Activated CD4-positive, alpha-beta T cell treated with anti-CD3 and anti-CD28 coated beads, Interleukin-2, amount 50 U/mL, for 24 hours (primary cell): ENCODE measurements around the gene SEC16B.

Source experiments
- DNase-seq, 2 donors: peaks; one replicate each; pipeline ENCODE4 v3.0.0-alpha.2; 2020; ENCODE audit warnings: low read depth in 1 of 2, low spot score in 1 of 2

The SEC16B gene

GRCh38 chr1:177977141-177977540 is 7.3 kb upstream of the SEC16B start:
- DNase-seq, result no peak

GRCh38 chr1:177976596-177976995 is 6.7 kb upstream of the SEC16B start:
- DNase-seq, result no peak

DNA sequence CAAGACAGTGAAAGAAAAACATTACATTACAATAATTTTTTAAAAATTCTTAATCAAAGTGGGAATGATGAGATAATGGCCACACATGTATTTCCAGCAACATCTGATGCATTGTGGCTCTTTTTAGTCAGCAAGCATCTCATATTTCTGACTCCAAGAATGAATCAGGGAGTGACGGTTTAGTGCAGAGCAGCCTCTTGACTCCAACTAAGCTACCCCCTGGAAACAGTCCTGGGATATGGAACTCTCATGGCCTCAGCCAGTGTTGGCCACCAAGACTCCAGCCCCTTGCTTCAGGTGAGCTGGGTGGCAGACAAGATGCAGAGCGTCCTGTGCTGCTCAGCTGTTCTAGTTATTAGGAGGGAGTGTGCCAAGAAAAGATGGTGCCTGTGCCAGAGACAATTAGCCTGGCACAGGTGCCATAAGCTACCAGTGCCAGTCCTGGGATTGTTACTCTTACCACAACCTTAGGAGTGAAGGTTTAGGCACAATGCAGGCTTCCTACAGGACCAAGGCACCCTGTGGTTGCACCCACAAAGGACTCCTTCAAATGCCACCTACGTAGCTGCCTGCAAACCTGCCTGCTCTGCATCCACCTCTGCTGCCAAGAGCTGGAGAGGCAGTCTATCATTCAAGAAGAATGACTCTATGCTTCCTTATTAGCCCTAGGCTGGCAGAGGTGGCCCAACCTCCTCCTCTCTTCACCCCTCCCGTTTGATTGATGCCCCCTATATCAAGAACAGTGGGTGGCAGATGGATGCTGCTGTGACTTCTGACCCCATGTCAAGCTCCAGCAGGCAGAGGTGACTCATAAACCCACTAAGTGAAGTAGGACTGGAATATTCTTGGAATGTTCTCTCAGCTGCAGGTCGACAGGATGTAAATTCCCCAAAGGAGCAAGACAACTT is 6.0 kb upstream of the SEC16B start:
- no peak for DNase-seq

DNA sequence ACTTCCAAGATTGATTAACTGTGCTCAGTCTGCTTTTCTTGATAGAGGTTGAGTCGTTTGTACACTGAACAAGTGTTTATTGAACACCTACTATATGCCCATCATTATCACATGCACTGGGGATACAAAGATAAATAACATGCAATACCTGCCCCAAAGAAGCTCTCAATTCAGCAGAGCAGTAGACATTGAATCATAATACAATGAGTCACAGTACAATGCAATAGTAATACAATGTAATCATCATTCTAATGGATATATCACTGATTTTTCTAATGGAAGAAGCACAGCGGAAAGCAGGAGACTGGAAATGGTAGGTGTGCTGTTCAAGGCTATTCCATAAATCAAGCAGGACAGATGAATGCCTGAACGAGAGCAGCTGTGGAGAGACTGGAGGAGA is 3.7 kb upstream of the SEC16B start:
- DNase-seq, result no peak

DNA sequence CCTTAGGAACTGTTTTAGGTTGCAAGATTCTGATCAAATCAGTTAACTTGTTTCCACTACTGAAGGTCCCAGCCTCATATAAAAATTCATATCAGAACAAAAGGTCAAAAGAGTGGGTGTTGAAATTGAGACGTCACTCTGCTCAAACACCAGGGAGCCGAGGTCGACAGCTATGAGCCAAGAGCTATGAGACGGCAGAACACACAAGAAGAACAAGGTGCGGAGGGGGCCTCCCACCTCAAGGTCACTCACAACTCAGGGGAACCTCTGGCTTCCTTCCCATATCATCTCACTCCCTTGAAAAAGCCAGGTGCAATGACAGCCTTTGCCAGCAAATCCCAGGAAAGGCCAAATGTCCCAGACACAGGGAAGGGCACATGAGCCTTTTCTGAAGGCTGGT is 749 bp downstream of the SEC16B start:
- DNase-seq, result no peak

GRCh38 chr1:177966199-177966598 is 3.7 kb downstream of the SEC16B start:
- no peak for DNase-seq

DNA sequence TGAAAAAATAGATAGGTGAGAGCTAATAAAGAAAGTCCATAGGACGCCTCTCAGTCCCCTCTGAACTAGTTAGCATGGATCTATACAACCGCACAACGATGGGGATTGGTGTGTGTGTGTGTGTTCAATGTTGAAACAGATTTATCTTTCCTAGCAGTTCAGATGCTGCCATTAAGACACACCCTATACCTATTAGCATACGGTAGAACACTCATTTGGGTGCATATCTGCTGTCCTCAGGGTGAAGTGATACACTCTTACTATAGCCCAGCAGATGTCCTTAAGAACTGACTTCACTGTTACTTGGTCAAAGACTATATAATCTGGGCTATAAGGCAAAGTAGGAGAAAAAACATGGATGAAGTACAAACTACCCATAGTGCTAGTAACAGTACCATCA is 4.6 kb downstream of the SEC16B start:
- DNase-seq, result no peak

GRCh38 chr1:177964336-177964735 is 5.5 kb downstream of the SEC16B start:
- no peak for DNase-seq

- DNase-seq, result no peak
These were observed 8.8 kb downstream of the SEC16B start for GRCh38 chr1:177960939-177961622.

DNA sequence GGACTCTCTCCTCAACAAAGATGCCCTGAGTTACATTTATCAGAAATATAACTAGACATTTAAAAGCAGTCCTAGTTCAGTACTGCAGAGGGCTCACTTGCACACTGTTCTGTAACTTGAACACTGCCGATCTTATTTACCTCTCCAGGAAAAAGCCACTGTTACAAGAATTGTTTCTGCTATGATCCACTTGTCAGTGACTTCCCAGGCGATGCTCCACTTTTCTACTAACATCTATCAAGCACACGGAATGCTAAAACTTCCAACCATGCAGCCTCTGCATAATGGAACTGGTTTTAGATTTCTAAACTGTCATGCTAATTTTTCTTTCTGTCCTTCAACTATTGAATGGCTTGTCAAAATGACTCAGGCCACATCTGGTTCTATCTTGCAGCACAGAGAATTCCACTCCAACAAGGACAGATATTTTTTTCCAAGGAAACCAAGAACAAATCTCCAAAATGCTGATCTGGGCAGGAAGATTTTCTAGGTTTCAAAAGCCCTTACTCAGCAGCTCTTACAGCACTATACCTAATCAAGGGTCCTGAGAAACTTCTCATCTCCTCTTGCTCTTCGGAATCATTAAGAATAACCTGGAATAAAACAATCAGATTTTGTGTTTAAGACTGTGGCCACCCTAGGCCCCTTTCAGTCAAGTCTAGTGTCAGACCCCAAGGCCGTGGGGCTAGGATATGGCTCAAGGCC is 9.9 kb downstream of the SEC16B start:
- no peak for DNase-seq

- DNase-seq, result no peak
These were observed 11.8 kb downstream of the SEC16B start for GRCh38 chr1:177958092-177958491.

- DNase-seq, result no peak
These were observed 15.8 kb downstream of the SEC16B start for GRCh38 chr1:177954076-177954475.

GRCh38 chr1:177953549-177953948 is 16.3 kb downstream of the SEC16B start:
- no peak for DNase-seq

GRCh38 chr1:177952691-177953090 is 17.2 kb downstream of the SEC16B start:
- DNase-seq, result no peak

DNA sequence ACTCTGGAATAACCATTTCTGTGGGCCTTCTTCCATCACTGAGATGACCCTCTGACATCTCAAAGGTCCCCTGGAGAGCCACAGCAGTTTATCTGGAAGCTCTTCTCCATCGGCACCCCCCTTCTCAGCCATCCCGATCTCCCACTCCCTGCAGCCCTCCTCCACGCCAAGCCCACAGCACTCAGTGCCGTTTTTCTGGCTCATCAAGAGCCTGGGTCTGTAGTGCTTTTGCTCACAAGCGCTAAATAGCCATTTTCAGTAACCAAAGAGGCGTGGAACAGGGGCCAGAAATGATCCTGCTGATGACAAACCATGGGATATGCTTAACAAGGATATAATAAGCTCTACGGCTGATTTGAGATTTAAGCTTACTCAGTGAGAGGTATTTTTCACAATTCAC is 17.6 kb downstream of the SEC16B start:
- no peak for DNase-seq

DNA sequence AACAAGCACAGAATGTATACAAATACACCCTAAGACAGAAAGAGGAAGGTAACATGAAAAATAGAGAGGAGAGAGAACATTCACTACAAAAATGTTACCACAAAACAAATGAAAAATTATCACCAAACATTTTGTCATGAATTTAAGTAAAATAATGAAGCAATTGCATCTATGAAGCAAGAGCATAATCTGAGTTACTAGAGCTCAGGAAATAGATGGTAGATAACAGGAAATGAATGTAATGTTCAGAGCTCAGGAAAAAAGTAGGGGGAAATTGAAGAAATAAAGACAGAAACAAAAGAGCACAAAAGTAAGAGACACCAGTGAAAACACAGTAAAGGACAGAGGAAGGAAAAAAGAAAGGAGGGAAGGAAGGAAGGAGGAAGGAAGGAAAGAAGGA is 19.4 kb downstream of the SEC16B start:
- no peak for DNase-seq

DNA sequence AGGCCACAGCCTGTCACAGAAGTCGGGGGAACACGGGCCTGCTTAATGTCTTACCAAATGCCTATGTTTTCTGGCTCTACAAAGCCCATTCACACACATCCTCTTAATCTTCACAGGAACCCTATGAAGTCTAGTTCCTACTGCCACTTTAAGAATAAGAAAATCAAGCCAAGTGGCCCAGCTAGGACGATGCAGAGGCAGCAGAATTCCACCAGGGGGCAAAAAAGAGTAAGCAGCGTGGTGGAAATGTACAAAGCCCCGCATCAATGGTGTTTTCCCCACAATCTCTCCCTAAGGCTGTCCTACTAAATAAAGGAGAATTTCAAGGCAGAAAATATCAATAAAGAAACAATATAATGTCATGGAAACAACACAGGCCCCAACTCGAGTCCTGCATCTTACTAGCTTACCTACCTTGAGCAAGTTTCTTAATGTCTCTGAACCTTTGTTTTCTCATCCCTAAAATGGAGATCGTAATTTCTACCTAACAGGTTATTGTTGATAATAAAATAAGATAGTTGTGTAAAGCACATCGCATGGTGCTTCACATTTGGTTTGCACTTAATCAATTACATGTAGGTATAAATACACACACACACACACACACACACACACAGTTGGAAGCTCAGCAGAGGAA is 21.4 kb downstream of the SEC16B start:
- no peak for DNase-seq

DNA sequence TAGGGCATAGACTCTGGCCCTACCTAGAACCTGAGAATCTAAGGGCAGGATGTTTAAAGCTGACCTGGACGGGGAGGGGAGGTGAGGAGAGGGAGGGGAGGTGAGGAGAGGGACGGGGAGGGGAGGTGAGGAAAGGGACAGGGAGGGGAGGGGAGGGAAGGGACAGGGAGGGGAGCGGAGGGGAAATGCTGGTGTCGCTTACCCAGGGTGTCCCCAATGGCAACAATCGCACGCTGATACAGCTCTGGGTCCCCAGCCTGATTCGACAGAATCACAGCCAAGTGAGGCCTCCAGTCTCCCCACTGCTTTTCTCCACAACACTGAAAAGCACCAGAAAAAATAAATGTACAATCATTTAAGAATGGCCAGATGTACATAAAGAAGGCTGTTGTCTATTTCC is 22.2 kb downstream of the SEC16B start:
- DNase-seq, result no peak

GRCh38 chr1:177945943-177946650 is 23.8 kb downstream of the SEC16B start:
- no peak for DNase-seq

DNA sequence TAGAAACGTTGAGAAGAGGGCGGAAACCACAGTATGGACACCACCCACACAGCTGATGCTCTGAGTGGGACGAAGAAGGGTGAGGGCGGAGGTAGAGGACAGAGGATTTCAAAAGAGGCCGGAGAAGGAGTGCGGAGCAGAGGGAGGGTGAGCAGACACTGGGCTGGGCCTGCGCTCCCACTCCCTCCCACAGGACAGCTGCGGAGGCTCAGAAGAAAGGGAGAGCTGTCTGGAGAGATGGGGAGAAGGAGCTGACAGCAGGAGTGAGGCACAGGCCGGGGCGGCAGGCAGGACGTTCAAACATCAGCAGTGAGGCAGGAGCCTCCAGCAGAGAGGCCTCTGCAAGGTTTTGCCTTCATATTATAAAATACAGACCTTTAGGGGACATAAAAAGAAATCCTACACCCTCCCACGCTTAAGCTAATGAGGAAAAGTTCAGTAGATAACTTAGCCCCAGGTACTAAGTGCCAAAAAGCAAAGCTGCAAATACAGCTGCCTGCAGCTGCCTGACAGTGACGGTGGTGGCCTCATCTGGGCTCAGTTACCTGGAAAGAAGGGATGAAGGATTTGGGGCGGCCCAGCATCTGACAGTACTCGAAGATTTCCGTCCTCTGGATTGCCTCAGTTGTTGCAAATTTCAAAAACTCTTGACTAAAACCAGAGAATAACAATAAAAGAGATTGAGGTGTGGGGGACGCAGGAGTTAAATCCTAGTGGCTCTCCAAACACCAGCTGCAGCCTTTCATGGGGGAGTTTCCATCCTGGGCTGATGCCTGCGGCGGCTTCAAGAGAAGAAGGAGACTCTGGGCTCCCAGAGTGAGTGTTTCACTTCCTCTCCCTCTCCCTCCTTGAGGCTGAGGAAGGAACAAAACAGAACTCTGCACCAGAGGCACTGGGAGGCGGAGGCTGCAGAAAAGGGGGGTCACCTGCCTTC is 25.6 kb downstream of the SEC16B start:
- no peak for DNase-seq
